GM12865 (cell line): ENCODE measurements around the gene TMEM141.

Experiments used
- DNase-seq: peaks from one replicate; pipeline ENCODE4 v3.0.0; 2010; ENCODE audit warnings: low read depth
- H3K4me3 ChIP-seq: 2 replicates; pipeline ENCODE4 v1.5.1; 2011; ENCODE audit warnings: mild to moderate bottlenecking, low read depth, low read length, control low read depth
- CTCF ChIP-seq: IDR thresholded peaks from 2 replicates; pipeline ENCODE4 v1.5.1; 2011; ENCODE audit warnings: low read length, control low read depth, low read depth, inconsistent platforms; ENCODE audit not compliant: insufficient read depth; ENCODE audit errors: missing control alignments

The TMEM141 gene

GRCh38 chr9:136842380-136842948, 51.3 kb downstream of the TMEM141 start, which contains the start of gene AJM1:
Gene AJM1 (plus strand): TSS chr9:136842478. CDS start chr9:136844415, 1,937 bp downstream.
- peak; percentile 87 for DNase-seq
- H3K4me3 ChIP-seq = peak within 1 kb of the TSS; percentile 86
- peak; percentile 91 for TF ChIP-seq CTCF
